GM20000 (cell line): ENCODE results near the gene FOXP1.
"Not testable (repeated sequence)": the region's sequence is repeated elsewhere in the genome, so short reads cannot be mapped to it uniquely, and the experiment has no call there.

Experiments used
- DNase-seq: peaks from one replicate; pipeline ENCODE4 v3.0.0; 2012; ENCODE audit warnings: low spot score
- CTCF ChIP-seq: IDR thresholded peaks from 2 replicates; pipeline ENCODE4 v1.5.1; 2012; ENCODE audit warnings: mild to moderate bottlenecking, control low read depth; ENCODE audit errors: extremely low read depth, missing control alignments

The FOXP1 gene

GRCh38 chr3:71530903-71531530 is 52.5 kb downstream of the FOXP1 start:
- DNase-seq, result no peak
- no peak for TF ChIP-seq CTCF

GRCh38 chr3:71528816-71529215 is 54.7 kb downstream of the FOXP1 start:
- DNase-seq, result no peak
- TF ChIP-seq CTCF, result no peak

DNA sequence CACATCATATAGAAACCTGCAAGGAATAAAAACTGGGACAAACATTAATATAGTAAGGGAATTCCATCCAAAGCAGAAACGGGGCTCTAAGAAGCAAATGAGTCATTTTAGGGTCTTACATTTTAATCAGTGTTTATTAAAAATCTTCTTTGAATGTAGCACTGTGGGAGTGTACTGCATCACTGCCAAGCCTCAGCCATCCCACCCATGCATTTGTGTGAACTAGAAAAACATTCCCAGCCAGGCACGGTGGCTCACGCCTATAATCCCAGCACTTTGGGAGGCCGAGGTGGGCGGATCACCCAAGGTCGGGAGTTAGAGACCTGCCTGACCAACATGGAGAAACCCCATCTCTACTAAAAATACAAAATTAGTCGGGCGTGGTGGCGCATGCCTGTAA is 57.1 kb downstream of the FOXP1 start:
- DNase-seq, result not testable (repeated sequence)

DNA sequence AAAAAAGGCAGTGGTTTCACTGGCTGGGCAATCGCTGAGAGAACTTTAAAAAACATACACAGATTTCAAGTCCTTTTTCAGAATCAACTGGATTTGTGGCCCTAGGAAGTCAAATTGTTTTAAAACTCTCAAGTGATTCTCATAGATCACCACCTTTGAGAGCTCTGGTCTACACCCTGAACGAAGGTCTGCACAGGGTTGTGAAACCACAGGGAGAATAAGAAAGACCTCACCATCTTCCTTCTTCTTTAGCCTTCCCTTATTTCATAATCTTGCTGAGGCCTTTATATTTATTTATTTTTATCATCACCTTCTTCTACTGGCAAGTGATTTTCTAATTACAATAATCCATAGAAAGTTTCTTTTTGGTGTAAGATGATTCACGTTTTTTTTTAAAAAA is 58.1 kb downstream of the FOXP1 start:
- no peak for TF ChIP-seq CTCF
- DNase-seq, result no peak

DNA sequence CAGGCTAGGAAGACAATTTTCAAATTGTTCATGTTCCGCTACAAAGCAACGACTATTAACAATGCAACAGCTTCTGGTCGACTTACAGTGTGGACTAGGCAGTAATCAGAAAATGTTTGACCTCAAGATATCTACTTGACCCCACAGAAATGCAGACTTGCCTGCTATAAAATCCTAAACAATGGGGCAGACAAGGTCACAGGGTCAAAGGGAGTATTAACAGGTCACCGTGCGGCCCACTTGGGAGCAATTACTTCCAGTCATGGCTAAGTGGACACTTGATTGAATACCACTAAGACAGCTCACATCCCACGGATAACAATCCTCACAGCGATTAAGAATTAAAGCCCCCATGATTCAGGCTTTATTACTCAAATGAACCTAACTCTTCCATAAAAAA is 58.9 kb downstream of the FOXP1 start:
- TF ChIP-seq CTCF, result no peak
- no peak for DNase-seq

DNA sequence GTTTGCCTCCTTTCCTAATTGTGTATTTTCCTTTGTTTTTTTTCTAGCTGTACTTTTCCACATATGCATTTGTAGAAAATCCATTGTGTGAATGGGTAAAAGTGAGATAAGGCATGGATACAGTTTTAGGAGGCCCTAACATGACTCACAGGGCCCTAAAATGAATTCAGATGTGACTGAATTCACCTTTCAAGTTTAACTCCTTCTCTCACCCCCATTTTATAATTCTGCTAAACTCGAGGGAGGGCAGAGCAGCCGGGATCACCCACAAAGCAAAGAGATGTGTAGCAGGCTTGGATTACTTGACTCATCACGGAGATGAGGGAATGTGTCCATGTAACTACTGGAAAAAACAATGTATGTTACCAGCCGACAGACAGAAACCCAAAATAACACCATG is 59.9 kb downstream of the FOXP1 start:
- no peak for DNase-seq
- TF ChIP-seq CTCF, result no peak

GRCh38 chr3:71521940-71522876 is 61.3 kb downstream of the FOXP1 start:
- DNase-seq, result no peak
- no peak for TF ChIP-seq CTCF
